HepG2 (cell line): ENCODE measurements around the gene MYH10. TPM values are rescaled to one million over a fixed set of nuclear protein-coding genes. Genes with fewer than 3 reads are reported as not detected.

Experiments
- AGO2 ChIP-seq: fragments of 200-400 bp; formaldehyde crosslinking; optimal IDR thresholded peaks from 2 replicates; pipeline ENCODE3; 2017; ENCODE audit warnings: mild to moderate bottlenecking, low read depth, low read length, moderate library complexity
- AHR ChIP-seq: IDR thresholded peaks from 2 replicates; pipeline ENCODE4 v1.6.1; 2018; ENCODE audit warnings: missing genetic modification reagents, missing compliant biosample characterization
- BCL3 ChIP-seq: sonication (generic); formaldehyde crosslinking; IDR thresholded peaks from 2 replicates; pipeline ENCODE4 v1.5.1; 2020; ENCODE audit warnings: mild to moderate bottlenecking, missing genetic modification reagents, moderate library complexity
- CREM ChIP-seq, 2 experiments: sonication (generic) in 1 of 2; formaldehyde crosslinking in 1 of 2; IDR thresholded peaks; 2 replicates each; pipeline versions ENCODE4 v1.4.0 to v1.6.1; 2016 to 2020; ENCODE audit warnings: antibody characterized with exemption in 1 of 2, mild to moderate bottlenecking in 1 of 2, missing genetic modification reagents in 1 of 2
- HDAC1 ChIP-seq: sonication (generic); formaldehyde crosslinking; IDR thresholded peaks from 2 replicates; pipeline ENCODE4 v1.5.1; 2020; ENCODE audit warnings: mild to moderate bottlenecking, missing genetic modification reagents
- KMT2B ChIP-seq: IDR thresholded peaks from 2 replicates; pipeline ENCODE4 v1.6.1; 2016; ENCODE audit warnings: missing genetic modification reagents, missing compliant biosample characterization
- MBNL3 ChIP-seq: fragments of 250-450 bp; sonication (Bioruptor Pico); conservative IDR thresholded peaks from 2 replicates; pipeline ENCODE4 v1.8.0; 2022; ENCODE audit warnings: mild to moderate bottlenecking, inconsistent platforms
- MLXIP ChIP-seq: sonication (generic); formaldehyde crosslinking; IDR thresholded peaks from 2 replicates; pipeline ENCODE4 v1.9.0; 2021; ENCODE audit warnings: missing genetic modification reagents, borderline replicate concordance
- NAIF1 ChIP-seq: sonication (generic); formaldehyde crosslinking; IDR thresholded peaks from 2 replicates; pipeline ENCODE4 v1.5.0; 2020; ENCODE audit warnings: mild to moderate bottlenecking, missing genetic modification reagents, borderline replicate concordance
- PITX1 ChIP-seq: sonication (generic); formaldehyde crosslinking; IDR thresholded peaks from 2 replicates; pipeline ENCODE4 v1.5.1; 2020; ENCODE audit warnings: mild to moderate bottlenecking, missing genetic modification reagents
- SKI ChIP-seq: fragments of 450-650 bp; IDR thresholded peaks from one replicate; pipeline ENCODE4 v1.6.1; 2018; ENCODE audit warnings: mild to moderate bottlenecking; ENCODE audit not compliant: partially characterized antibody
- SRSF4 ChIP-seq: fragments of 200-400 bp; formaldehyde crosslinking; IDR thresholded peaks from one replicate; pipeline ENCODE4 v1.6.1; 2018; ENCODE audit warnings: mild to moderate bottlenecking, low read depth, low read length, moderate library complexity; ENCODE audit not compliant: poor library complexity, severe bottlenecking
- TGIF2 ChIP-seq: IDR thresholded peaks from 2 replicates; pipeline ENCODE4 v1.6.1; 2016; ENCODE audit warnings: control low read depth, missing compliant biosample characterization
- TSC22D2 ChIP-seq: sonication (generic); formaldehyde crosslinking; IDR thresholded peaks from 2 replicates; pipeline ENCODE4 v1.5.1; 2020; ENCODE audit warnings: missing genetic modification reagents, mild to moderate bottlenecking, borderline replicate concordance
- ZC3H4 ChIP-seq: sonication (generic); formaldehyde crosslinking; IDR thresholded peaks from 2 replicates; pipeline ENCODE4 v1.4.0; 2020; ENCODE audit warnings: missing genetic modification reagents, borderline replicate concordance
- ZNF280B ChIP-seq: sonication (generic); formaldehyde crosslinking; IDR thresholded peaks from 2 replicates; pipeline ENCODE4 v1.5.0; 2020; ENCODE audit warnings: missing genetic modification reagents, mild to moderate bottlenecking, borderline replicate concordance
- ZNF652 ChIP-seq: IDR thresholded peaks from 2 replicates; pipeline ENCODE4 v1.6.1; 2016; ENCODE audit warnings: low read depth, borderline replicate concordance
- ZNF747 ChIP-seq: sonication (generic); formaldehyde crosslinking; IDR thresholded peaks from 2 replicates; pipeline ENCODE4 v1.8.1; 2023; ENCODE audit warnings: missing genetic modification reagents, mild to moderate bottlenecking, borderline replicate concordance
- ZNF768 ChIP-seq: sonication (generic); formaldehyde crosslinking; IDR thresholded peaks from 2 replicates; pipeline ENCODE4 v1.4.0; 2020; ENCODE audit warnings: missing genetic modification reagents
- polyA plus RNA-seq, 8 experiments: library from polyadenylated mRNA; depleted of rRNA in 3 of 8; stranded (reverse) in 7 of 8; unstranded in 1 of 8; fragments of >200 nt; fragmentation: Illumina TruSeq in 4 of 8; extraction: Trizol in 4 of 8; gene quantifications; 2 replicates each; pipeline versions ENCODE4 v1.2.1 to v1.2.3, GENCODE V29; 2011 to 2016; ENCODE audit warnings: low read depth in 4 of 8, missing spikeins in 1 of 8, mixed read lengths in 1 of 8; ENCODE audit not compliant: insufficient read depth in 1 of 8
- total RNA-seq, 5 experiments: library from RNA; depleted of rRNA; stranded (reverse); fragments of >200 nt; fragmentation: Illumina TruSeq; extraction: Trizol; gene quantifications; 2 replicates each; pipeline ENCODE4 v1.2.3, GENCODE V29; 2016; ENCODE audit warnings: low read depth in 1 of 5
- TF ChIP-seq, protein P1 (sequence below): sonication (generic); formaldehyde crosslinking; conservative IDR thresholded peaks from 2 replicates; pipeline ENCODE4 v1.4.0; 2020; ENCODE audit warnings: missing genetic modification reagents
- TF ChIP-seq, protein P2 (sequence below): sonication (generic); formaldehyde crosslinking; IDR thresholded peaks from 2 replicates; pipeline ENCODE4 v1.5.0; 2020; ENCODE audit warnings: mild to moderate bottlenecking, missing genetic modification reagents

The MYH10 gene
- total and polyA plus RNA-seq, 2 of the 13 experiments (the other 11 are each of a cell fraction or from before 2014, with no cell fraction given) = 43.4 to 68.6 TPM

GRCh38 chr17:8436169-8436843 is 194.2 kb downstream of the MYH10 start (continued):
- TF ChIP-seq TSC22D2 (CRISPR knock-in tag) = 0 out of 2 replicates have a peak, but pooled peaks have one; percentile 13
- TF ChIP-seq NAIF1 (CRISPR knock-in tag) = 0 out of 2 replicates have a peak, but pooled peaks have one; percentile 24
- 0 out of 2 replicates have a peak, but pooled peaks have one; percentile 37 for TF ChIP-seq ZNF747 (CRISPR knock-in tag)
- TF ChIP-seq, protein P1, sequence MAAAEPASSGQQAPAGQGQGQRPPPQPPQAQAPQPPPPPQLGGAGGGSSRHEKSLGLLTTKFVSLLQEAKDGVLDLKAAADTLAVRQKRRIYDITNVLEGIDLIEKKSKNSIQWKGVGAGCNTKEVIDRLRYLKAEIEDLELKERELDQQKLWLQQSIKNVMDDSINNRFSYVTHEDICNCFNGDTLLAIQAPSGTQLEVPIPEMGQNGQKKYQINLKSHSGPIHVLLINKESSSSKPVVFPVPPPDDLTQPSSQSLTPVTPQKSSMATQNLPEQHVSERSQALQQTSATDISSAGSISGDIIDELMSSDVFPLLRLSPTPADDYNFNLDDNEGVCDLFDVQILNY (CRISPR knock-in tag) = no peak
- TF ChIP-seq ZNF280B (CRISPR knock-in tag) = 0 out of 2 replicates have a peak, but pooled peaks have one; percentile 47
- TF ChIP-seq ZC3H4 (CRISPR knock-in tag) = no peak
- peak; percentile 9; the same call in 1 of the 2 replicates for TF ChIP-seq CREM (IDR thresholded peaks at IDR 0.05)
- no peak for TF ChIP-seq CREM (CRISPR knock-in tag; IDR thresholded peaks at IDR 0.05)
- no peak for TF ChIP-seq SKI
- no peak for TF ChIP-seq HDAC1 (CRISPR knock-in tag)
- TF ChIP-seq AGO2 = peak; percentile 92
- 0 out of 2 replicates have a peak, but pooled peaks have one; percentile 53 for TF ChIP-seq KMT2B (CRISPR knock-in tag)
- 0 out of 2 replicates have a peak, but pooled peaks have one; percentile 7 for TF ChIP-seq ZNF768 (CRISPR knock-in tag)
- no peak for TF ChIP-seq MLXIP (CRISPR knock-in tag)
- no peak for TF ChIP-seq AHR (CRISPR knock-in tag)
- TF ChIP-seq, protein P2, sequence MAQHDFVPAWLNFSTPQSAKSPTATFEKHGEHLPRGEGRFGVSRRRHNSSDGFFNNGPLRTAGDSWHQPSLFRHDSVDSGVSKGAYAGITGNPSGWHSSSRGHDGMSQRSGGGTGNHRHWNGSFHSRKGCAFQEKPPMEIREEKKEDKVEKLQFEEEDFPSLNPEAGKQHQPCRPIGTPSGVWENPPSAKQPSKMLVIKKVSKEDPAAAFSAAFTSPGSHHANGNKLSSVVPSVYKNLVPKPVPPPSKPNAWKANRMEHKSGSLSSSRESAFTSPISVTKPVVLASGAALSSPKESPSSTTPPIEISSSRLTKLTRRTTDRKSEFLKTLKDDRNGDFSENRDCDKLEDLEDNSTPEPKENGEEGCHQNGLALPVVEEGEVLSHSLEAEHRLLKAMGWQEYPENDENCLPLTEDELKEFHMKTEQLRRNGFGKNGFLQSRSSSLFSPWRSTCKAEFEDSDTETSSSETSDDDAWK = no peak
- TF ChIP-seq TGIF2 = peak; percentile 15; the same call in 1 of the 2 replicates
- no peak for TF ChIP-seq PITX1 (CRISPR knock-in tag)
- no peak for TF ChIP-seq SRSF4
- peak; percentile 40; the same call in 1 of the 2 replicates for TF ChIP-seq BCL3 (CRISPR knock-in tag)
- no peak for TF ChIP-seq ZNF652
- TF ChIP-seq MBNL3 (CRISPR knock-in tag) = no peak
